OCI-LY7 (cell line): ENCODE results near the gene ASPDH. TPM values are rescaled to one million over a fixed set of nuclear protein-coding genes. Genes with fewer than 3 reads are reported as not detected.

Experiments used
- BruUV-seq: library from RNA; stranded (reverse); fragments of 400-500 nt; replicated peaks from 2 replicates; lab custom pipeline; 2021; lab: Mats Ljungman, UMichigan
- CTCF ChIA-PET: fragments of 300-600 bp; sonication (Branson Sonifier 250); formaldehyde crosslinking; loops from one replicate; lab custom pipeline; 2022; ENCODE audit warnings: antibody characterized with exemption; ENCODE audit not compliant: unreplicated experiment; lab: Charles Lee
- POLR2A ChIA-PET: fragments of 300-600 bp; sonication (Branson Sonifier 250); formaldehyde crosslinking; loops from one replicate; lab custom pipeline; 2022; ENCODE audit warnings: antibody characterized with exemption; lab: Charles Lee
- DNase-seq: peaks from one replicate; pipeline ENCODE4 v3.0.0-alpha.2; 2015; ENCODE audit warnings: low spot score
- H2AFZ ChIP-seq: fragments of 200-600 bp; sonication (generic), shearing (Covaris generic); 2 replicates; pipeline ENCODE4 v1.6.1; 2014; ENCODE audit warnings: mild to moderate bottlenecking, antibody characterized with exemption, low read length, moderate library complexity
- H3K27ac ChIP-seq: fragments of 200-600 bp; sonication (generic); 2 replicates; pipeline ENCODE4 v1.5.1; 2014; ENCODE audit warnings: mixed run types, low read depth, mild to moderate bottlenecking, moderate library complexity, low read length, inconsistent platforms; ENCODE audit not compliant: poor library complexity, severe bottlenecking
- H3K36me3 ChIP-seq: fragments of 200-600 bp; sonication (generic); 2 replicates; pipeline ENCODE4 v1.6.1; 2014; ENCODE audit warnings: mild to moderate bottlenecking, antibody characterized with exemption, low read length, moderate library complexity, mixed read lengths; ENCODE audit not compliant: insufficient read depth
- H3K4me1 ChIP-seq: fragments of 200-600 bp; sonication (generic); 2 replicates; pipeline ENCODE4 v1.5.1; 2014; ENCODE audit warnings: mild to moderate bottlenecking, low read length; ENCODE audit not compliant: insufficient read depth, poor library complexity, severe bottlenecking
- H3K4me2 ChIP-seq: fragments of 200-600 bp; sonication (generic); 2 replicates; pipeline ENCODE4 v1.6.1; 2014; ENCODE audit warnings: mild to moderate bottlenecking, low read length
- H3K4me3 ChIP-seq: fragments of 200-600 bp; sonication (generic); 2 replicates; pipeline ENCODE4 v1.5.1; 2014; ENCODE audit warnings: mild to moderate bottlenecking, low read depth, low read length; ENCODE audit not compliant: poor library complexity, severe bottlenecking
- H3K79me2 ChIP-seq: fragments of 200-600 bp; sonication (generic); 2 replicates; pipeline ENCODE4 v1.6.1; 2016; ENCODE audit warnings: low read depth, mild to moderate bottlenecking, low read length, moderate library complexity, mixed read lengths; ENCODE audit not compliant: insufficient read depth
- H3K9me2 ChIP-seq: fragments of 200-600 bp; sonication (generic); 2 replicates; pipeline ENCODE4 v1.6.1; 2016; ENCODE audit warnings: mild to moderate bottlenecking, low read length, mixed read lengths; ENCODE audit not compliant: insufficient read depth
- H3K9me3 ChIP-seq: fragments of 200-600 bp; sonication (generic); 2 replicates; pipeline ENCODE4 v1.6.1; 2014; ENCODE audit warnings: mild to moderate bottlenecking, mixed run types, low read length, mixed read lengths
- H4K20me1 ChIP-seq: fragments of 200-600 bp; sonication (generic); 2 replicates; pipeline ENCODE4 v1.6.1; 2014; ENCODE audit warnings: mild to moderate bottlenecking, antibody characterized with exemption, low read length, moderate library complexity, mixed read lengths; ENCODE audit not compliant: insufficient read depth
- CTCF ChIP-seq: fragments of 200-600 bp; sonication (generic); conservative IDR thresholded peaks from 2 replicates; pipeline ENCODE4 v1.5.1; 2014; ENCODE audit warnings: mild to moderate bottlenecking, antibody characterized with exemption, low read length, moderate library complexity, mixed read lengths
- EZH2phosphoT487 ChIP-seq: fragments of 200-600 bp; sonication (generic); IDR thresholded peaks from 2 replicates; pipeline ENCODE4 v1.6.1; 2018; ENCODE audit warnings: low read depth, borderline replicate concordance, mild to moderate bottlenecking, mixed run types, antibody characterized with exemption, low read length, moderate library complexity, mixed read lengths
- intact Hi-C: fragments of 100-400 bp; cut with micrococcal nuclease; formaldehyde crosslinking; loops from one replicate; pipeline ENCODE4 v1.10.0; 2022; ENCODE audit not compliant: unreplicated experiment
- total RNA-seq, 2 experiments: library from RNA; depleted of rRNA in 1 of 2; stranded (reverse); fragments of >200 nt in 1 of 2; shearing (Covaris generic) in 1 of 2; gene quantifications; 2 replicates each; pipeline ENCODE4 v1.2.3, GENCODE V29; 2014 to 2022

ASPDH gene
- total RNA-seq, 2 experiments from 2014 or later = not detected

GRCh38 chr19:50516964-50517703 lies 3.4 kb upstream of the ASPDH start:
- Histone ChIP-seq H4K20me1 (no peaks in the 10 kb centered on the region), H3K4me2 (no peak overlapping the region), H3K4me1 (no peaks in the 10 kb centered on the region), H3K79me2 (no peaks in the 10 kb centered on the region), H2AFZ (no peak overlapping the region), H3K9me3 (no peaks in the 10 kb centered on the region), H3K9me2 (no peaks in the 10 kb centered on the region), H3K36me3 (no peaks in the 10 kb centered on the region), H3K4me3 (no peak overlapping the region), H3K27ac (no peak overlapping the region)
- no peak for DNase-seq
- TF ChIP-seq EZH2phosphoT487 (no peak), CTCF (no peak)
- POLR2A ChIA-PET = no interaction called here
- intact Hi-C loops = no loop called here
- CTCF ChIA-PET = no interaction called here
- no TSS peak for BruUV-seq

GRCh38 chr19:50516456-50516855 lies 2.7 kb upstream of the ASPDH start:
- no peak overlapping the region for H3K4me2 ChIP-seq
- H3K79me2 ChIP-seq = no peaks in the 10 kb centered on the region
- H3K9me2 ChIP-seq = no peaks in the 10 kb centered on the region
- ChIA-PET CTCF (no interaction called here), POLR2A (no interaction called here)
- H3K4me3 ChIP-seq = no peak overlapping the region
- BruUV-seq = no TSS peak
- H3K27ac ChIP-seq = no peak overlapping the region
- H4K20me1 ChIP-seq = no peaks in the 10 kb centered on the region
- peaks cover 5% of the 10 kb centered on the region for H3K4me1 ChIP-seq
- intact Hi-C loops = no loop called here
- no peak overlapping the region for H2AFZ ChIP-seq
- no peaks in the 10 kb centered on the region for H3K9me3 ChIP-seq
- TF ChIP-seq CTCF = no peak
- no peak for TF ChIP-seq EZH2phosphoT487
- H3K36me3 ChIP-seq = no peaks in the 10 kb centered on the region
- DNase-seq = no peak

GRCh38 chr19:50515168-50515561 lies 1.5 kb upstream of the ASPDH start:
- Histone ChIP-seq H3K4me3 (no peak overlapping the region), H2AFZ (no peak overlapping the region), H3K4me2 (no peak overlapping the region), H3K27ac (no peak overlapping the region), H3K79me2 (no peaks in the 10 kb centered on the region), H3K4me1 (peaks cover 10% of the 10 kb centered on the region), H3K9me3 (no peaks in the 10 kb centered on the region), H4K20me1 (no peaks in the 10 kb centered on the region), H3K9me2 (no peaks in the 10 kb centered on the region), H3K36me3 (no peaks in the 10 kb centered on the region)
- ChIA-PET CTCF (no interaction called here), POLR2A (interaction anchor here (0.8 kb wide), 1 partner anchor 315 kb away, joined by 3 read pairs; no protein-coding TSS in a partner anchor)
- no peak for DNase-seq
- BruUV-seq = no TSS peak
- TF ChIP-seq EZH2phosphoT487 (no peak), CTCF (no peak)
- intact Hi-C loops = no loop called here
